Activated B cell treated with CpG ODN at 0.5 μM for 24 hours (primary cell): Measurements from ENCODE around the gene CD55. TPM values are rescaled to one million over a fixed set of nuclear protein-coding genes. Genes with fewer than 3 reads are reported as not detected.

ENCODE experiments used
- ATAC-seq: fragments of 200-7000 bp; cut with Tn5 transposase; one replicate; pipeline ENCODE4 v1.10.0; 2021; ENCODE audit warnings: low read depth, mild to moderate bottlenecking, moderate library complexity
- CTCF ChIA-PET: fragments of 350-600 bp; sonication (Branson Sonifier 250); formaldehyde crosslinking; loops from one replicate; lab custom pipeline; 2021; ENCODE audit warnings: antibody characterized with exemption; lab: Charles Lee
- POLR2A ChIA-PET: fragments of 350-600 bp; sonication (Branson Sonifier 250); formaldehyde crosslinking; loops from one replicate; lab custom pipeline; 2021; ENCODE audit warnings: antibody characterized with exemption; lab: Charles Lee
- DNase-seq: peaks from one replicate; pipeline ENCODE4 v3.0.0; 2022
- H3K27ac Mint-ChIP-seq: one replicate; pipeline ENCODE4 v1.8.0; 2020; ENCODE audit warnings: mixed read lengths
- H3K27me3 Mint-ChIP-seq: one replicate; pipeline ENCODE4 v1.8.0; 2021; ENCODE audit warnings: mixed read lengths
- H3K36me3 Mint-ChIP-seq: one replicate; pipeline ENCODE4 v1.8.0; 2021; ENCODE audit warnings: low read depth, mixed read lengths
- H3K4me1 Mint-ChIP-seq: one replicate; pipeline ENCODE4 v1.8.0; 2021; ENCODE audit warnings: mixed read lengths
- H3K4me3 Mint-ChIP-seq: one replicate; pipeline ENCODE4 v1.8.0; 2020; ENCODE audit warnings: mild to moderate bottlenecking, mixed read lengths
- H3K9me3 Mint-ChIP-seq: one replicate; pipeline ENCODE4 v1.8.0; 2020; ENCODE audit warnings: mixed read lengths
- intact Hi-C: fragments of 100-400 bp; cut with micrococcal nuclease; formaldehyde crosslinking; loops from one replicate; pipeline ENCODE4 v1.15.1; 2024
- total RNA-seq: library from RNA; stranded (reverse); gene quantifications from 2 replicates; pipeline ENCODE4 v1.2.3, GENCODE V29; 2022
- TF ChIP-seq, protein P1 (sequence below): fragments of 200-600 bp; IDR thresholded peaks from one replicate; pipeline ENCODE4 v1.8.0; 2022; ENCODE audit warnings: antibody characterized with exemption, mild to moderate bottlenecking

CD55 gene
- total RNA-seq, 1 donor from 2014 or later: 90.9 TPM

GRCh38 chr1:207316141-207316540 lies 5.3 kb upstream of the CD55 start:
- Mint-ChIP-seq H3K4me3 (no peak overlapping the region), H3K27me3 (no peaks in the 10 kb centered on the region), H3K27ac (no peak overlapping the region), H3K4me1 (peaks cover 47% of the 10 kb centered on the region), H3K9me3 (no peaks in the 10 kb centered on the region), H3K36me3 (peaks cover 2% of the 10 kb centered on the region)
- DNase-seq (no peak), ATAC-seq (no peak)
- POLR2A ChIA-PET: interaction anchor here (1.2 kb wide), 1 partner anchor 20 kb away, joined by 3 read pairs; no protein-coding TSS in a partner anchor
- CTCF ChIA-PET: no interaction called here
- intact Hi-C loops: loop anchor here (5.0 kb wide), 1 partner anchor 54 kb away; no protein-coding TSS in a partner anchor
- TF ChIP-seq, protein P1, sequence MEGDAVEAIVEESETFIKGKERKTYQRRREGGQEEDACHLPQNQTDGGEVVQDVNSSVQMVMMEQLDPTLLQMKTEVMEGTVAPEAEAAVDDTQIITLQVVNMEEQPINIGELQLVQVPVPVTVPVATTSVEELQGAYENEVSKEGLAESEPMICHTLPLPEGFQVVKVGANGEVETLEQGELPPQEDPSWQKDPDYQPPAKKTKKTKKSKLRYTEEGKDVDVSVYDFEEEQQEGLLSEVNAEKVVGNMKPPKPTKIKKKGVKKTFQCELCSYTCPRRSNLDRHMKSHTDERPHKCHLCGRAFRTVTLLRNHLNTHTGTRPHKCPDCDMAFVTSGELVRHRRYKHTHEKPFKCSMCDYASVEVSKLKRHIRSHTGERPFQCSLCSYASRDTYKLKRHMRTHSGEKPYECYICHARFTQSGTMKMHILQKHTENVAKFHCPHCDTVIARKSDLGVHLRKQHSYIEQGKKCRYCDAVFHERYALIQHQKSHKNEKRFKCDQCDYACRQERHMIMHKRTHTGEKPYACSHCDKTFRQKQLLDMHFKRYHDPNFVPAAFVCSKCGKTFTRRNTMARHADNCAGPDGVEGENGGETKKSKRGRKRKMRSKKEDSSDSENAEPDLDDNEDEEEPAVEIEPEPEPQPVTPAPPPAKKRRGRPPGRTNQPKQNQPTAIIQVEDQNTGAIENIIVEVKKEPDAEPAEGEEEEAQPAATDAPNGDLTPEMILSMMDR: no peak

DNA sequence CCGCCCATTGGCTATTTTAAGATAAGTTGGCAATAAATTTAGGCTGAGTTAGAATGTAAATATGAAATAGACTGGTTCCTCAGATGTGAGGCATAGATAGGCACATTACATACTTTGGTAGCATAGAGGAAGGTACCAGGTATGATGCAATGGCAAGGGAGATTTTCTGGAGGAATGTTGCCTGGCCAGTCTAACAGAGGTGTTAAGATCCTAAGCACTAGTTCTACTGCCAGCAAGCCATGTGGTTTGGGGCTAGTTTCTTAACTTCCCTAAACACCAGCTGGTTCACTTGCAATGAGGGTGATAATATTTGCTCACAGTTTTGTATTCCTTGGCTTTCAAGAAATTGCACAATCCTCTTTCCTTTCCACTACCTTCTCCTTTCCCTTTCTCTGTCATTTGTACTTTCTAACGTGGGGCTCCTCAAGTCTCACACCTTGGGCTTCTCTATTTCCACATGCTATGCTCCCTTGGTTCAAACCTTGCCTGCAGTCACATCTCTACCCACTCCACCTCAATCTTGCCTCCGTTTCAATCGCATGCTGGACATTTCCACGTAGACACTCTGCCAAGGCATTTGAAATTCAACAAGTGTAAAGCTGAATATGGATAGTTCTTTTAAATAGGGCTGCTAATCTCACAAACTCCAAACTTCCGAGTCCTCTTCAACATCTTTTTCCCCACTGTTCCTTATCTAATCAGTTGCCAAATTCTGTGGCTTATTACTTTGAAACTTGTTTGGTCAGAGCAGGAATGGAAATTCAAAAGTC lies 4.7 kb upstream of the CD55 start:
- Mint-ChIP-seq H3K4me1 (peaks cover 49% of the 10 kb centered on the region), H3K36me3 (peaks cover 6% of the 10 kb centered on the region), H3K27me3 (no peaks in the 10 kb centered on the region), H3K9me3 (no peaks in the 10 kb centered on the region), H3K4me3 (no peak overlapping the region), H3K27ac (peak overlapping the region; percentile 46)
- no peak for DNase-seq
- POLR2A ChIA-PET: interaction anchor here (0.6 to 1.2 kb wide), 2 partner anchors 9 to 19 kb away, joined by 3 to 5 read pairs; no protein-coding TSS in a partner anchor
- TF ChIP-seq, protein P1: no peak
- ATAC-seq: no peak
- CTCF ChIA-PET: no interaction called here
- intact Hi-C loops: loop anchor here (5.0 kb wide), 1 partner anchor 55 kb away; no protein-coding TSS in a partner anchor

DNA sequence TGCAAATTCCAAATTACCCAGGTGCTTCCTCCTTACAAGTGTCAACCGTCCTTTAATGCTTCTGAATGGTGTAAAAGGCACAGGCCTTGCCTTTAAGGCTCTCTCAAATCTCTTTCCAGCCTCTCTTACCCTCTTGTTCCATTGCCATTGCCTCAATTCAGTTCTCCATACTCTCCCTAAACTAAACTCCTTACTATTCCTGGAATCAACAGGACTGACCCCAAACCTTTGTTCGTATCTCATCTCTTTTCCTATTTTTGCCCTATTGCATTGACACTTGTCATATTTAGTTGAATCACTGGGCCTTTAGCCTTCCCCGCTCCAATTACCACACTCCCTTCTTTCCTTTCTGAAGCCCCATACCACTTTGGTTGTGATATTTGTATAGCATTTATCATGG lies 3.9 kb upstream of the CD55 start:
- no peaks in the 10 kb centered on the region for H3K9me3 Mint-ChIP-seq
- ChIA-PET CTCF (no interaction called here), POLR2A (interaction anchor here (1.2 kb wide), 1 partner anchor 18 kb away, joined by 3 read pairs; no protein-coding TSS in a partner anchor)
- TF ChIP-seq, protein P1: no peak
- H3K27me3 Mint-ChIP-seq: no peaks in the 10 kb centered on the region
- peak overlapping the region; percentile 30 for H3K27ac Mint-ChIP-seq
- intact Hi-C loops: loop anchor here (5.0 kb wide), 1 partner anchor 55 kb away; no protein-coding TSS in a partner anchor
- ATAC-seq (no peak), DNase-seq (no peak)
- H3K36me3 Mint-ChIP-seq: peaks cover 12% of the 10 kb centered on the region
- no peak overlapping the region for H3K4me3 Mint-ChIP-seq
- peaks cover 51% of the 10 kb centered on the region for H3K4me1 Mint-ChIP-seq

DNA sequence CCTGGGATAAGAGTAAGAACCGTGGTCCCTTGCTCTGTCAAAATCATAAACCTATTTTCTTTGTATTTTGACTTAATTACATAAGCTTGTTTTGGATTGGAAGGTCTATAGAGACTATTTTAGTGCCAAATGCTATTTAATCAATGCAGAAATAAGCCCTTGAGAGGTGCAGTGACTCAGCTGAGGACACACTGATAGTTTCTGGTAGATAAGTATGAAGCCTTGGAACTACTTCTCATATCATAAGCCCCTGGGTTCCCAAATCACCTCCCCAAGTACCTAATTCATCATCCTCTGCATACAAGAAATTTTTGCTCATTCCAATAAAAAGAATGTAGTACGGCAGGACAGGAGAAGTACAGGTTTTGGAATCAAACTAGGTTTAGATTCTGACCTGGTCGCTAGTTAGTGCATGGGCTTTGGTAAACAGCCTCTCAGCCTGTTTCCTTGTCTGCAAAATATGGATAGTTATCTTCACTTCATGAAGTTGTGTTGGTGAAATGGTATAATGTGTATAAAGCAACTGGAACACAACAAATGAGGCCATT lies 3.3 kb upstream of the CD55 start:
- intact Hi-C loops: loop anchor here (5.0 kb wide), 1 partner anchor 56 kb away; no protein-coding TSS in a partner anchor

More for the DNA sequence above, 3.3 kb upstream of the CD55 start:
- no peak overlapping the region for H3K4me3 Mint-ChIP-seq
- ATAC-seq (no peak), DNase-seq (no peak)
- ChIA-PET CTCF (no interaction called here), POLR2A (no interaction called here)
- H3K27me3 Mint-ChIP-seq: no peaks in the 10 kb centered on the region
- H3K27ac Mint-ChIP-seq: peak overlapping the region; percentile 54
- peaks cover 55% of the 10 kb centered on the region for H3K4me1 Mint-ChIP-seq
- peaks cover 12% of the 10 kb centered on the region for H3K36me3 Mint-ChIP-seq
- TF ChIP-seq, protein P1: no peak
- no peaks in the 10 kb centered on the region for H3K9me3 Mint-ChIP-seq
